HG03097 (cell line): ENCODE data around the gene ERI3.

Experiments used
- ATAC-seq: cut with Tn5 transposase; IDR thresholded peaks from one replicate; pipeline ENCODE4 v1.9.1; 2021; ENCODE audit not compliant: unreplicated experiment, low FRiP score

The ERI3 gene

GRCh38 chr1:44354840-44355581, at the start of gene ERI3:
ERI3 (minus strand) TSS chr1:44355257; CDS start chr1:44355026, 231 bp downstream.
- peak; percentile 97 for ATAC-seq

- ATAC-seq, result no peak
Measured at GRCh38 chr1:44401256-44402228, 46.5 kb upstream of the ERI3 start.

GRCh38 chr1:44390277-44390676, 35.2 kb upstream of the ERI3 start:
- no peak for ATAC-seq

GRCh38 chr1:44389437-44389836, 34.4 kb upstream of the ERI3 start:
- ATAC-seq, result no peak

- no peak for ATAC-seq
Measured at GRCh38 chr1:44388551-44388950, 33.5 kb upstream of the ERI3 start.

GRCh38 chr1:44380666-44381177, 25.7 kb upstream of the ERI3 start:
- ATAC-seq, result no peak

- no peak for ATAC-seq
Measured at GRCh38 chr1:44377925-44378784, 23.1 kb upstream of the ERI3 start.

GRCh38 chr1:44375547-44375946, 20.5 kb upstream of the ERI3 start:
- ATAC-seq, result no peak

- ATAC-seq, result no peak
Measured at GRCh38 chr1:44371206-44371605, 16.1 kb upstream of the ERI3 start.

- ATAC-seq, result no peak
Measured at GRCh38 chr1:44368471-44369151, 13.6 kb upstream of the ERI3 start.

GRCh38 chr1:44367944-44368343, 12.9 kb upstream of the ERI3 start:
- no peak for ATAC-seq

GRCh38 chr1:44366371-44366975, 11.4 kb upstream of the ERI3 start:
- no peak for ATAC-seq

GRCh38 chr1:44361478-44361877, 6.4 kb upstream of the ERI3 start:
- ATAC-seq, result no peak

- no peak for ATAC-seq
Measured at GRCh38 chr1:44359234-44359935, 4.3 kb upstream of the ERI3 start.

- no peak for ATAC-seq
Measured at GRCh38 chr1:44357710-44358109, 2.7 kb upstream of the ERI3 start.

GRCh38 chr1:44355582-44356305, 687 bp upstream of the ERI3 start:
- no peak for ATAC-seq

- ATAC-seq, result no peak
Measured at GRCh38 chr1:44354268-44354839, 703 bp downstream of the ERI3 start.

- no peak for ATAC-seq
Measured at GRCh38 chr1:44353604-44354003, 1.5 kb downstream of the ERI3 start.
